IMR-90 (cell line): Measurements from ENCODE around the gene CD6.

Experiments
- FOS ChIP-seq: fragments of 150-350 bp; IDR thresholded peaks from 2 replicates; pipeline ENCODE4 v1.6.1; 2016; ENCODE audit warnings: low read depth, low read length
- MAFK ChIP-seq: IDR thresholded peaks from 2 replicates; pipeline ENCODE4 v1.6.1; 2012; ENCODE audit warnings: low read depth, low read length, improper control_type of control experiment
- POLR2A ChIP-seq: IDR thresholded peaks from 2 replicates; pipeline ENCODE4 v1.6.1; 2012; ENCODE audit warnings: mild to moderate bottlenecking, low read depth, low read length
- SMC3 ChIP-seq: fragments of 150-350 bp; IDR thresholded peaks from 2 replicates; pipeline ENCODE4 v1.6.1; 2016; ENCODE audit warnings: low read depth, mild to moderate bottlenecking, antibody characterized with exemption, low read length, moderate library complexity
- USF2 ChIP-seq: fragments of 150-350 bp; IDR thresholded peaks from 2 replicates; pipeline ENCODE4 v1.6.1; 2017; ENCODE audit warnings: mild to moderate bottlenecking, antibody characterized with exemption, low read length, low read depth
- TF ChIP-seq, protein P1 (sequence below): conservative IDR thresholded peaks from 2 replicates; pipeline ENCODE4 v1.5.1; 2012; ENCODE audit warnings: mild to moderate bottlenecking, low read depth, low read length, improper control_type of control experiment

DNA sequence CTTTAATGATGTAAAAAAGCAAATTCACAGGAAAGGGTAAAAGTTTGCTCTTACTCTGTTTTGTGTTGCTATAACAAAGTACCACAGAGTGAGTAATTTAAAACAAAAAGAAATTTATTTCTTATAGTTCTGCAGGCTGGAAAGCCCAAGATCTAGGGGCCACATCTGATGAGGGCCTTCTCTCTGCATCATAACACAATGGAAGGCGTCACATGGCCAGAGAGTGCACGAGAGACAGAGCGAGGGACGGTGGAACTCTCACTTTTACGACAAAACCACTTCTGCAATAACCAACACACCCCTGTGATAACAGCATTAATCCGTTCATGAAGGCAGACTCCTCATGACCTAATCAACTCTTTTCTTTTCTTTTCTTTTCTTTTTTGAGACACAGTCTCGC, 31.1 kb downstream of the CD6 start:
- no peak for TF ChIP-seq FOS
- TF ChIP-seq, protein P1, sequence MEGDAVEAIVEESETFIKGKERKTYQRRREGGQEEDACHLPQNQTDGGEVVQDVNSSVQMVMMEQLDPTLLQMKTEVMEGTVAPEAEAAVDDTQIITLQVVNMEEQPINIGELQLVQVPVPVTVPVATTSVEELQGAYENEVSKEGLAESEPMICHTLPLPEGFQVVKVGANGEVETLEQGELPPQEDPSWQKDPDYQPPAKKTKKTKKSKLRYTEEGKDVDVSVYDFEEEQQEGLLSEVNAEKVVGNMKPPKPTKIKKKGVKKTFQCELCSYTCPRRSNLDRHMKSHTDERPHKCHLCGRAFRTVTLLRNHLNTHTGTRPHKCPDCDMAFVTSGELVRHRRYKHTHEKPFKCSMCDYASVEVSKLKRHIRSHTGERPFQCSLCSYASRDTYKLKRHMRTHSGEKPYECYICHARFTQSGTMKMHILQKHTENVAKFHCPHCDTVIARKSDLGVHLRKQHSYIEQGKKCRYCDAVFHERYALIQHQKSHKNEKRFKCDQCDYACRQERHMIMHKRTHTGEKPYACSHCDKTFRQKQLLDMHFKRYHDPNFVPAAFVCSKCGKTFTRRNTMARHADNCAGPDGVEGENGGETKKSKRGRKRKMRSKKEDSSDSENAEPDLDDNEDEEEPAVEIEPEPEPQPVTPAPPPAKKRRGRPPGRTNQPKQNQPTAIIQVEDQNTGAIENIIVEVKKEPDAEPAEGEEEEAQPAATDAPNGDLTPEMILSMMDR = no peak
- TF ChIP-seq SMC3 = no peak
- no peak for TF ChIP-seq MAFK
- TF ChIP-seq POLR2A = no peak
- no peak for TF ChIP-seq USF2
